ACC112 (cell line): ENCODE data around the gene JCAD.

Experiments used
- H2AFZ ChIP-seq: fragments of 200-600 bp; sonication (generic); one replicate; pipeline ENCODE4 v1.6.0; 2017; ENCODE audit warnings: antibody characterized with exemption, low read length; ENCODE audit not compliant: unreplicated experiment
- H3K27ac ChIP-seq: fragments of 200-600 bp; sonication (generic); 2 replicates; pipeline ENCODE4 v1.5.1; 2014; ENCODE audit warnings: low read depth, mild to moderate bottlenecking, antibody characterized with exemption, low read length, moderate library complexity
- H3K27me3 ChIP-seq: fragments of 200-600 bp; sonication (generic); 2 replicates; pipeline ENCODE4 v1.6.1; 2014; ENCODE audit warnings: mild to moderate bottlenecking, antibody characterized with exemption, low read length, moderate library complexity, mixed read lengths; ENCODE audit not compliant: insufficient read depth
- H3K36me3 ChIP-seq: fragments of 200-600 bp; sonication (generic); 2 replicates; pipeline ENCODE4 v1.6.1; 2016; ENCODE audit warnings: mild to moderate bottlenecking, antibody characterized with exemption, low read length, moderate library complexity, mixed read lengths; ENCODE audit not compliant: insufficient read depth
- H3K4me1 ChIP-seq: fragments of 200-600 bp; sonication (generic); one replicate; pipeline ENCODE4 v1.6.1; 2016; ENCODE audit warnings: low read length, mixed read lengths; ENCODE audit not compliant: insufficient read depth, unreplicated experiment, control insufficient read depth
- H3K4me3 ChIP-seq: fragments of 200-600 bp; sonication (generic); 2 replicates; pipeline ENCODE4 v1.5.1; 2014; ENCODE audit warnings: mild to moderate bottlenecking, low read depth, low read length
- H3K79me2 ChIP-seq: fragments of 200-600 bp; sonication (generic); one replicate; pipeline ENCODE4 v1.6.0; 2016; ENCODE audit warnings: low read length; ENCODE audit not compliant: control insufficient read depth, unreplicated experiment, insufficient read depth

Gene JCAD

GRCh38 chr10:30057421-30057841, 2.0 kb downstream of the JCAD start:
- peaks cover 21% of the 10 kb centered on the region for H3K79me2 ChIP-seq
- peak overlapping the region; percentile 78 for H2AFZ ChIP-seq
- H3K27me3 ChIP-seq = no peaks in the 10 kb centered on the region
- H3K36me3 ChIP-seq = no peaks in the 10 kb centered on the region
- peak overlapping the region; percentile 85 for H3K4me3 ChIP-seq
- H3K27ac ChIP-seq = peak overlapping the region; percentile 55
- peaks cover 41% of the 10 kb centered on the region for H3K4me1 ChIP-seq

GRCh38 chr10:30056767-30057355, 2.5 kb downstream of the JCAD start:
- Histone ChIP-seq H3K36me3 (no peaks in the 10 kb centered on the region), H3K4me3 (peak overlapping the region; percentile 85), H3K27me3 (no peaks in the 10 kb centered on the region), H3K79me2 (peaks cover 21% of the 10 kb centered on the region), H3K4me1 (peaks cover 42% of the 10 kb centered on the region), H2AFZ (peak overlapping the region; percentile 78), H3K27ac (peak overlapping the region; percentile 55)

GRCh38 chr10:30056281-30056680, 3.1 kb downstream of the JCAD start:
- Histone ChIP-seq H3K4me1 (peaks cover 43% of the 10 kb centered on the region), H3K4me3 (peak overlapping the region; percentile 85), H3K79me2 (peaks cover 21% of the 10 kb centered on the region), H3K27me3 (no peaks in the 10 kb centered on the region), H2AFZ (peak overlapping the region; percentile 78), H3K27ac (peak overlapping the region; percentile 55), H3K36me3 (no peaks in the 10 kb centered on the region)

- peaks cover 21% of the 10 kb centered on the region for H3K79me2 ChIP-seq
- peak overlapping the region; percentile 45 for H2AFZ ChIP-seq
- H3K27ac ChIP-seq = peak overlapping the region; percentile 55
- H3K27me3 ChIP-seq = no peaks in the 10 kb centered on the region
- H3K4me3 ChIP-seq = peak overlapping the region; percentile 85
- no peaks in the 10 kb centered on the region for H3K36me3 ChIP-seq
- peaks cover 43% of the 10 kb centered on the region for H3K4me1 ChIP-seq
Observed at GRCh38 chr10:30055226-30055662, 4.1 kb downstream of the JCAD start.

GRCh38 chr10:30052062-30052461, 7.3 kb downstream of the JCAD start:
- peaks cover 18% of the 10 kb centered on the region for H3K79me2 ChIP-seq
- no peaks in the 10 kb centered on the region for H3K27me3 ChIP-seq
- no peak overlapping the region for H2AFZ ChIP-seq
- peaks cover 31% of the 10 kb centered on the region for H3K4me1 ChIP-seq
- no peak overlapping the region for H3K4me3 ChIP-seq
- no peaks in the 10 kb centered on the region for H3K36me3 ChIP-seq
- no peak overlapping the region for H3K27ac ChIP-seq

- H3K4me1 ChIP-seq = peaks cover 25% of the 10 kb centered on the region
- H2AFZ ChIP-seq = no peak overlapping the region
- no peak overlapping the region for H3K27ac ChIP-seq
- no peak overlapping the region for H3K4me3 ChIP-seq
- no peaks in the 10 kb centered on the region for H3K36me3 ChIP-seq
- H3K79me2 ChIP-seq = peaks cover 11% of the 10 kb centered on the region
- H3K27me3 ChIP-seq = no peaks in the 10 kb centered on the region
Observed at GRCh38 chr10:30051220-30051619, 8.2 kb downstream of the JCAD start.

- Histone ChIP-seq H3K27me3 (no peaks in the 10 kb centered on the region), H3K27ac (no peak overlapping the region), H3K36me3 (no peaks in the 10 kb centered on the region), H3K4me1 (peaks cover 19% of the 10 kb centered on the region), H2AFZ (no peak overlapping the region), H3K79me2 (peaks cover 5% of the 10 kb centered on the region), H3K4me3 (no peak overlapping the region)
Observed at GRCh38 chr10:30050411-30050810, 9.0 kb downstream of the JCAD start.

GRCh38 chr10:30048768-30049517, 10.4 kb downstream of the JCAD start:
- Histone ChIP-seq H2AFZ (no peak overlapping the region), H3K79me2 (peaks cover 3% of the 10 kb centered on the region), H3K27ac (no peak overlapping the region), H3K27me3 (no peaks in the 10 kb centered on the region), H3K4me1 (peaks cover 12% of the 10 kb centered on the region), H3K4me3 (no peak overlapping the region), H3K36me3 (peaks cover 4% of the 10 kb centered on the region; the same call in 1 of the 2 replicates)

GRCh38 chr10:30047924-30048531, 11.4 kb downstream of the JCAD start:
- H2AFZ ChIP-seq = no peak overlapping the region
- H3K4me1 ChIP-seq = peaks cover 12% of the 10 kb centered on the region
- no peak overlapping the region for H3K4me3 ChIP-seq
- no peak overlapping the region for H3K27ac ChIP-seq
- peaks cover 1% of the 10 kb centered on the region for H3K79me2 ChIP-seq
- H3K36me3 ChIP-seq = peaks cover 4% of the 10 kb centered on the region; the same call in 1 of the 2 replicates
- H3K27me3 ChIP-seq = no peaks in the 10 kb centered on the region

GRCh38 chr10:30047430-30047829, 12.0 kb downstream of the JCAD start:
- Histone ChIP-seq H3K79me2 (no peaks in the 10 kb centered on the region), H3K27ac (no peak overlapping the region), H3K4me1 (peaks cover 10% of the 10 kb centered on the region), H3K36me3 (peaks cover 4% of the 10 kb centered on the region; the same call in 1 of the 2 replicates), H3K4me3 (no peak overlapping the region), H2AFZ (no peak overlapping the region), H3K27me3 (no peaks in the 10 kb centered on the region)
